Vagina (tissue), 2 donors: ENCODE data around the gene ST6GALNAC6.

ENCODE experiments used
- POLR2A ChIP-seq, 2 donors: fragments of 450-650 bp; IDR thresholded peaks; one replicate each; pipeline ENCODE4 v1.6.1; 2017; ENCODE audit warnings: antibody characterized with exemption in 2 of 2, mild to moderate bottlenecking in 2 of 2, moderate library complexity in 2 of 2
- POLR2AphosphoS5 ChIP-seq, 2 donors: sonication (generic); formaldehyde crosslinking; IDR thresholded peaks; one replicate each; pipeline ENCODE4 v1.9.0; 2017; ENCODE audit warnings: antibody characterized with exemption in 2 of 2, mild to moderate bottlenecking in 2 of 2, low read depth in 1 of 2; ENCODE audit not compliant: insufficient read depth in 1 of 2
- TF ChIP-seq, protein P1 (sequence below), 3 experiments: fragments of 450-650 bp in 2 of 3; fragments of 200-600 bp in 1 of 3; sonication (generic) in 1 of 3; IDR thresholded peaks; one replicate each; pipeline ENCODE4 v1.5.1; 2017 to 2019; ENCODE audit warnings: antibody characterized with exemption in 3 of 3, mild to moderate bottlenecking in 2 of 3, moderate library complexity in 2 of 3

DNA sequence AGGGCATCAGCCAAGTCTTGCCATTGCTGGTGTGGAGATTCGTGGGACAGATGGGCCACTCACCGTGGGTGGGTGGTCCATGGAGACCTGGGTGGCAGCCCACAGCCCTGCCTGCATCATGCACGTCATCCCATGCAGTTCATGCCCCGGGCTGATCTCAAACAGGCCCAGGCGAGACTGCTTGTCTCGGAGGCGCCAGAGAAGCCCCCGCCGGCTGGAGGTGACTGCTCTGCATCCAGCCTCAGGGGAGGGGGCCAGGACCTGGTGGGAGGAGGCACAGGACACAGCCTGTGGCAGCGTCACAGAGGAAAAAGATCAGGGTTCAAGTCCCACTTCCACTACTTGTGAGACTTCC lies 30.2 kb upstream of the ST6GALNAC6 start:
- TF ChIP-seq, protein P1, sequence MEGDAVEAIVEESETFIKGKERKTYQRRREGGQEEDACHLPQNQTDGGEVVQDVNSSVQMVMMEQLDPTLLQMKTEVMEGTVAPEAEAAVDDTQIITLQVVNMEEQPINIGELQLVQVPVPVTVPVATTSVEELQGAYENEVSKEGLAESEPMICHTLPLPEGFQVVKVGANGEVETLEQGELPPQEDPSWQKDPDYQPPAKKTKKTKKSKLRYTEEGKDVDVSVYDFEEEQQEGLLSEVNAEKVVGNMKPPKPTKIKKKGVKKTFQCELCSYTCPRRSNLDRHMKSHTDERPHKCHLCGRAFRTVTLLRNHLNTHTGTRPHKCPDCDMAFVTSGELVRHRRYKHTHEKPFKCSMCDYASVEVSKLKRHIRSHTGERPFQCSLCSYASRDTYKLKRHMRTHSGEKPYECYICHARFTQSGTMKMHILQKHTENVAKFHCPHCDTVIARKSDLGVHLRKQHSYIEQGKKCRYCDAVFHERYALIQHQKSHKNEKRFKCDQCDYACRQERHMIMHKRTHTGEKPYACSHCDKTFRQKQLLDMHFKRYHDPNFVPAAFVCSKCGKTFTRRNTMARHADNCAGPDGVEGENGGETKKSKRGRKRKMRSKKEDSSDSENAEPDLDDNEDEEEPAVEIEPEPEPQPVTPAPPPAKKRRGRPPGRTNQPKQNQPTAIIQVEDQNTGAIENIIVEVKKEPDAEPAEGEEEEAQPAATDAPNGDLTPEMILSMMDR (IDR thresholded peaks at IDR 0.05), result no peak
- TF ChIP-seq POLR2A (IDR thresholded peaks at IDR 0.05), result no peak
- TF ChIP-seq POLR2AphosphoS5 (IDR thresholded peaks at IDR 0.05; ENCODE audit: insufficient read depth in 1 of 2, low read depth in 1 of 2), result no peak
